Esophagus (tissue), 2 donors: ENCODE results near the gene B4GALT1. TPM values are rescaled to one million over a fixed set of nuclear protein-coding genes. Genes with fewer than 3 reads are reported as not detected.

Experiments
- H3K27ac ChIP-seq, 2 donors: one replicate each; pipeline ENCODE4 v1.5.1; 2013; ENCODE audit warnings: low read depth in 2 of 2, mild to moderate bottlenecking in 2 of 2, inconsistent platforms in 1 of 2, low read length in 1 of 2, moderate library complexity in 1 of 2
- H3K27me3 ChIP-seq, 2 donors: one replicate each; pipeline ENCODE4 v1.6.1; 2013; ENCODE audit warnings: low read length in 2 of 2, control low read depth in 1 of 2, mild to moderate bottlenecking in 1 of 2; ENCODE audit not compliant: insufficient read depth in 2 of 2, control insufficient read depth in 1 of 2
- H3K36me3 ChIP-seq, 2 donors: one replicate each; pipeline ENCODE4 v1.6.1; 2013; ENCODE audit warnings: low read length in 1 of 2; ENCODE audit not compliant: control insufficient read depth in 2 of 2, insufficient read depth in 2 of 2
- H3K4me1 ChIP-seq, 2 donors: one replicate each; pipeline ENCODE4 v1.6.1; 2013; ENCODE audit warnings: low read length in 1 of 2; ENCODE audit not compliant: control insufficient read depth in 2 of 2, insufficient read depth in 2 of 2
- H3K4me3 ChIP-seq, 2 donors: one replicate each; pipeline ENCODE4 v1.5.1; 2013; ENCODE audit warnings: low read length in 2 of 2, mild to moderate bottlenecking in 2 of 2, low read depth in 1 of 2, moderate library complexity in 1 of 2
- H3K9me3 ChIP-seq, 2 donors: one replicate each; pipeline ENCODE4 v1.6.1; 2013; ENCODE audit warnings: mild to moderate bottlenecking in 2 of 2, low read depth in 1 of 2, low read length in 1 of 2, moderate library complexity in 1 of 2; ENCODE audit not compliant: control insufficient read depth in 2 of 2, insufficient read depth in 1 of 2
- WGBS, 2 donors: extraction: QIAGEN DNeasy Blood & Tissue Kit; methylation state at CpG; one replicate each; pipeline ENCODE4 v1.1.7; 2013; 5-methylcytosine and 5-hydroxymethylcytosine counted together
- polyA plus RNA-seq, 2 donors: library from polyadenylated mRNA; stranded (reverse); fragments of 200-250 nt; gene quantifications; one replicate each; pipeline ENCODE4 v1.2.3, GENCODE V29; 2013
- donor health status: healthy with polysubstance abuse.
- donor health status: Bipolar disorder and iron deficiency.

B4GALT1 gene
- polyA plus RNA-seq, 2 donors, result 26.0 to 29.2 TPM

- H3K4me1 ChIP-seq, result peaks cover 5 to 31% of the 10 kb centered on the region in 2 donors
- no peak overlapping the region for H3K27ac ChIP-seq
- no peaks in the 10 kb centered on the region for H3K9me3 ChIP-seq
- WGBS, 2 donors, result 80 to 82% methylated on average over 5 of the region's 5 CpGs
- H3K36me3 ChIP-seq, result peaks cover 0 to 2% of the 10 kb centered on the region in 2 donors
- no peak overlapping the region for H3K4me3 ChIP-seq
- H3K27me3 ChIP-seq, result no peaks in the 10 kb centered on the region
Measured at GRCh38 chr9:33142535-33142934, 24.6 kb downstream of the B4GALT1 start.

DNA sequence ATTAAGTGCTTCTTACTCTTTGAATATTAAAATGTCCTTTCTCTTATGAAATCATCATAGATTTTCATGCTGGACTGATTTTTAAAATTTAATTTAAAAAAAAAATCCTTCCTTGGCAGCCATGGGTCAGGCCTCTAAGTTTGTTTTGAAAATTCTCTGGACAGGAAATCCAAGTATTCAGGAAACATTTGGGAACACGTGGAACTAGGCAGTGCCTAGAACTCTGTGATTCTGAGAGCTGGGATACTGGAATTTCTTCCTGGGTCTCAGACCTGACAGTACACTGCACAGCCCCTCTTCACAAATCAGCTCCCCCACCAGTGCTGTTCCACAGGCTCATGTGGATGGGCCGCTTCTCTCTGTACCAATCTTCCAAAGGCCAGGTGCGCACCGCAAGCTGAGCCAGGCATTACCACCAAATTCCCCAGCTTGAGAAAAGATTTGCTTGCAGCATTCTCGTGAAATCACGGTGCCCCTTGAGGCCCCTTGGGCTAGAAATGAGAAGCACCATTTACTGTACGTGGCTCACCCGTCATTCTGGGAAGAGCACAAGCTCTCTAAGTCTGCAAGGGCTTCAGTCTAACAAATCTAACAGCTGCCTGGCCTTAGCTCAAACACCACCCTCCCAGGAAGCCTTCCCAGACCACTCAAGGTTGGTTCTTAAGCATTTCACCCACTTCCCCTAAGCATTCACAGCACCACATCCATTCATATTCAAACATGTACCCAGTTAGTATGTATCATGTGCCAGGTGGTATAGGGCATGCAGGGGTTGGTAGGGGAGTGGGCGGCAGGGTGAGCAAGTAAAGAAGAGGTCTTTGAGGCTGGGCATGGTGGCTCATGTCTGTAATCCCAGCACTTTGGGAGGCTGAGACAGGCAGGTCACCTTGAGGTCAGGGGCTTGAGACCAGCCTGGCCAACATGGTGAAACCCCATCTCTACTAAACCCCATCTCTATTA lies 26.5 kb downstream of the B4GALT1 start:
- peaks cover 0 to 2% of the 10 kb centered on the region in 2 donors for H3K36me3 ChIP-seq
- H3K4me3 ChIP-seq, result no peak overlapping the region
- H3K4me1 ChIP-seq, result peaks cover 5 to 44% of the 10 kb centered on the region in 2 donors
- no peaks in the 10 kb centered on the region for H3K9me3 ChIP-seq
- no peaks in the 10 kb centered on the region for H3K27me3 ChIP-seq
- H3K27ac ChIP-seq, result peak overlapping the region; percentile 26 to 60
- WGBS, 2 donors, result 67 to 68% methylated on average over 9 of the region's 9 CpGs

DNA sequence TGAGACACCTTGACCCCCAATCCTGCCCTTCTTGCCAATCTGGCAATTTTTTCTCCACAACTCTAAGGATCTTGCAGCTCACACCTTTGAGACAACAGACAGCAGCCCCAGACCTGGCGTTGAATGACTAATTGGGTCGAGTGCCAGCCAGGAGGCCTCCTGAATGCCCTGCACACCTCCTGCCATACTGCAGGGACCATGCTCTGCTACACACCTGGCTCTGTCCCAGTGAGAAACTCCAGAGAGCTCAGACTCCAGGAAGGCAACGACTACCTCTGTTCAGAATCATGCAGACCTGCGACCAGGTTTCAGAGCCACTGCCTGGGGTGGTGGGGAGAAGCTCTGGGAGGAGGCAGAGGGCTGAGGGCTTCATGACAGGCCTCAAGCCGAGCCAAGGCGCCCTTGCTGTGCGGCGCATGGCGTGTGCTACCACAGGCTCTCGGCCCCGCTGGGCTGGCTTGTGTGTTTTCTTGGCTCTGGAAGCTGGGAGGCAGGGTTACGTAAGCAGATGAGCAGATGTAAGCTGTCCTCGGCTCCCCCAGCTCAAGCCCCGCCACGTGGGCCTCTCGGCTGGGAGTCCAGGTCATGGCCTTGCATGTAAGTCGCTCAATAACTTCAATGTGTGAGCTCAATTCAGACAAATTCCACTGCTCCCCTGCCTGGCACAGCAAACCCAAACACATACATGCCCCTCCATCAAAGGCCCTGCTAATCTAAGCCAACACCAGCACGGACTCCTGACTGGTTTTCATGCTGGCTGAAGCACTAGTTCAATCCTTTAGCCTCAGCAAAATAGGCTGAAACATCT lies 27.5 kb downstream of the B4GALT1 start:
- peaks cover 0 to 9% of the 10 kb centered on the region in 2 donors for H3K36me3 ChIP-seq
- no peaks in the 10 kb centered on the region for H3K27me3 ChIP-seq
- peak overlapping the region; percentile 39 to 75 for H3K27ac ChIP-seq
- peaks cover 5 to 50% of the 10 kb centered on the region in 2 donors for H3K4me1 ChIP-seq
- H3K4me3 ChIP-seq, result no peak overlapping the region
- 40 to 46% methylated on average over 18 of the region's 18 CpGs for WGBS, 2 donors
- no peaks in the 10 kb centered on the region for H3K9me3 ChIP-seq

GRCh38 chr9:33138768-33139167 lies 28.4 kb downstream of the B4GALT1 start:
- WGBS, 2 donors, result 87% methylated on average over 7 of the region's 7 CpGs
- no peaks in the 10 kb centered on the region for H3K27me3 ChIP-seq
- peaks cover 0 to 13% of the 10 kb centered on the region in 2 donors for H3K36me3 ChIP-seq
- no peaks in the 10 kb centered on the region for H3K9me3 ChIP-seq
- no peak overlapping the region for H3K27ac ChIP-seq
- no peak overlapping the region for H3K4me3 ChIP-seq
- H3K4me1 ChIP-seq, result peaks cover 5 to 50% of the 10 kb centered on the region in 2 donors

GRCh38 chr9:33137781-33138264 lies 29.3 kb downstream of the B4GALT1 start:
- 80 to 86% methylated on average over 11 of the region's 11 CpGs for WGBS, 2 donors
- H3K36me3 ChIP-seq, result peaks cover 5 to 18% of the 10 kb centered on the region in 2 donors

GRCh38 chr9:33136721-33137670 lies 30.1 kb downstream of the B4GALT1 start:
- WGBS, 2 donors, result 55 to 60% methylated on average over 10 of the region's 10 CpGs
- Histone ChIP-seq H3K27me3 (no peaks in the 10 kb centered on the region), H3K4me1 (peaks cover 5 to 50% of the 10 kb centered on the region in 2 donors), H3K4me3 (no peak overlapping the region), H3K9me3 (no peaks in the 10 kb centered on the region), H3K36me3 (peaks cover 5 to 18% of the 10 kb centered on the region in 2 donors), H3K27ac (no peak overlapping the region)

More at GRCh38 chr9:33137781-33138264, 29.3 kb downstream of the B4GALT1 start:
- no peak overlapping the region for H3K27ac ChIP-seq
- no peaks in the 10 kb centered on the region for H3K27me3 ChIP-seq
- no peak overlapping the region for H3K4me3 ChIP-seq
- H3K9me3 ChIP-seq, result no peaks in the 10 kb centered on the region
- H3K4me1 ChIP-seq, result peaks cover 5 to 47% of the 10 kb centered on the region in 2 donors

DNA sequence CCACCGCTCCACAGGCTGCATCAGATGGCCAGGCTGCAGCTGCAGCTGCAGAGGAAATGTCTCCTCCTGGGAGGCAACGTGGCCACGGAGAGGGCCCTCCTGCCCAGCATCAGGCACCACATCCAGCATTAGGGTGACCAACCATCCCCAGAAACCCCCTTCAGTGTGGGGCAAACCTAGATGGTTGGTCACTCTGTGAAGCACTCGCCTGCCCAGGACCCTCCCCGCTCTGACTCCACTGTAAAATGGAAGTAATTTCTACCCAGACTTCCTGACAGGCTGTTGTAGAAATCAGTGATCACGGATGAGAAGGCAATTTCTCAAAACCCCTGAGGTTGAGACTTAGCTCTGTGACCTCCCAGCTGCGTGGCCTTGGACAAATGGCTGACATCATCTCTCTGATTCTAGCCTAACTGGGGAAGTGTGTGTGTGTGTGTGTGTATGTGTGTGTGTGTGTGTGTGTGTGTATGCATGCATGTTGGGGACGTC lies 31.6 kb downstream of the B4GALT1 start:
- Histone ChIP-seq H3K4me3 (no peak overlapping the region), H3K4me1 (peaks cover 6 to 48% of the 10 kb centered on the region in 2 donors), H3K27me3 (no peaks in the 10 kb centered on the region), H3K36me3 (peaks cover 5 to 24% of the 10 kb centered on the region in 2 donors), H3K27ac (no peak overlapping the region), H3K9me3 (no peaks in the 10 kb centered on the region)
- WGBS, 2 donors, result 69 to 74% methylated on average over 8 of the region's 8 CpGs

GRCh38 chr9:33135031-33135461 lies 32.1 kb downstream of the B4GALT1 start:
- Histone ChIP-seq H3K36me3 (peaks cover 5 to 24% of the 10 kb centered on the region in 2 donors), H3K27ac (no peak overlapping the region), H3K4me1 (peaks cover 6 to 48% of the 10 kb centered on the region in 2 donors), H3K9me3 (no peaks in the 10 kb centered on the region), H3K27me3 (no peaks in the 10 kb centered on the region), H3K4me3 (no peak overlapping the region)
- 93 to 96% methylated on average over 8 of the region's 8 CpGs for WGBS, 2 donors
